GM19397 (cell line): ENCODE results near the gene FBXL12.
A peak's percentile ranks its signal among the peaks of the same experiment; 100 is the strongest.
"Not testable (repeated sequence)": the region's sequence is repeated elsewhere in the genome, so short reads cannot be mapped to it uniquely, and the experiment has no call there.

ENCODE experiments used
- ATAC-seq: cut with Tn5 transposase; IDR thresholded peaks from one replicate; pipeline ENCODE4 v1.9.1; 2021; ENCODE audit warnings: mild to moderate bottlenecking, moderate library complexity; ENCODE audit not compliant: unreplicated experiment

The FBXL12 gene

DNA sequence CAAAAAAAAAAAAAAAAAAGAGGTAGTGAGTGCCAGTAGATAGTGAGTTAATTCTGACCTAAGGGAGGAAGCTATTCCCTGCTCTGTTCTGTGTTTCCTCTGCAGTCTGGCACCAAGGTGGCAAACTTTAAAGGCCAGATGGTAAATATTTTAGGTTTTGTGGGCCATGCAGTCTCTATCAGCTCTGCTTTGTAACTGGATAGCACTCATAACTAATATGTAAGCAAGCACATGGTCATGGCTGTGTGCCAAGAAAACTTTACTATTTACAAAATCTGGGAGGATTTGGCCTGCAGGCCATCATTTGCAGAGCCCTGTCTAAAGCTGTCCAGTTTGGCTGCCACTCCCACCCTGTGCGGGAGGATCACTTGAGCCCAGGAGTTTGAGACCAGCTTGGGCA lies 20.5 kb upstream of the FBXL12 start:
- no peak for ATAC-seq

DNA sequence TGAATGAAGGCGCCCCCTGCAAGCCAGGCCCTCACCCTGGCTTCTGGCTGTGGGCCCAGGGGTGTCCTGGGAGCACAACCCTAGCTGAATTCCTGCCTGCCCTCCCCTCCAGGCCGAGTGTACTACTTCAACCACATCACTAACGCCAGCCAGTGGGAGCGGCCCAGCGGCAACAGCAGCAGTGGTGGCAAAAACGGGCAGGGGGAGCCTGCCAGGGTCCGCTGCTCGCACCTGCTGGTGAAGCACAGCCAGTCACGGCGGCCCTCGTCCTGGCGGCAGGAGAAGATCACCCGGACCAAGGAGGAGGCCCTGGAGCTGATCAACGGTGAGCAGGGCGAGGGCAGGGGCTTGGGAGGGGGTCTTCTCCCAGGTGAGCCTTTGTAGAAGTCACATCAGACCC lies 19.4 kb upstream of the FBXL12 start:
- ATAC-seq: no peak

DNA sequence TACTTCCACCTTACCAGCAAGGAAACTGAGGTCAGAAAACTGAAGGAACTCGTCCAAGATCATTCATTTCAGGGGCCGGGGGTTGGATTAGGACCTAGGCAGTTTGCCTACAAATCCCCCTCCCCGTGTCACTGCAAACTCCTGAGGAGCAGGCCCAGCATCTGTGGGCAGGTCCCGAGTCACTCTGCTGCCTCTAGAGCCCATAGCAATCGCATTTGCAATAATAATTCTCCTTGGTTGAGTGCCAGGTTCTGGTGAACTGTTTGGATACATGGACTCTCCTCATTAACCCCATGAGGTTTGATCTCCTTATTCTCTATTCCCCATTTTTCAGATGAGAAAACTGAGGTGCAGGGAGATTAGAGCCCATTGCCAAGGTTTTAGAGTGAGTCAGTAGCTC lies 17.1 kb upstream of the FBXL12 start:
- ATAC-seq: no peak

DNA sequence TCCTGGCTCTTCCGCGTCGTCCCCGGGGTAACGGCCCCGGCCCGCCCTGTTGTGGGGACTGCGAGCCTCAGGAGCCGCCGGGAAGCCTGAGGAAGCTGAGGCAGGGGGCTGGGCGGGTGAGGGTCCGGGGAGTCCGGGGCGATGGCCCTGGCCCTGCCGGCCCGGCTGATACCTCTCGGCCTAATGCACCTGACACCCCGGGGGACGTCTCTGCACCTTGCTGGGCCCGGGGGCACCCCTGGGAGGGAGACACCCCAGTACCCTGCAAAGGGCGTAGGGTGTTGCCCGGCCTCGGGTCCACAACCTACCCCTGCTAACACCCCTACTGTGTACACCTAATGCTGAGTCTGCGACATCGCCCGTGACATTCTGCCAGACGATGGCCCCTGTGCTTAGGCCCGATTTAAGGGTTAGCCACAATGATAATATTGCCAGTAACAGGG lies 16.6 kb upstream of the FBXL12 start:
- ATAC-seq: peak; percentile 26

DNA sequence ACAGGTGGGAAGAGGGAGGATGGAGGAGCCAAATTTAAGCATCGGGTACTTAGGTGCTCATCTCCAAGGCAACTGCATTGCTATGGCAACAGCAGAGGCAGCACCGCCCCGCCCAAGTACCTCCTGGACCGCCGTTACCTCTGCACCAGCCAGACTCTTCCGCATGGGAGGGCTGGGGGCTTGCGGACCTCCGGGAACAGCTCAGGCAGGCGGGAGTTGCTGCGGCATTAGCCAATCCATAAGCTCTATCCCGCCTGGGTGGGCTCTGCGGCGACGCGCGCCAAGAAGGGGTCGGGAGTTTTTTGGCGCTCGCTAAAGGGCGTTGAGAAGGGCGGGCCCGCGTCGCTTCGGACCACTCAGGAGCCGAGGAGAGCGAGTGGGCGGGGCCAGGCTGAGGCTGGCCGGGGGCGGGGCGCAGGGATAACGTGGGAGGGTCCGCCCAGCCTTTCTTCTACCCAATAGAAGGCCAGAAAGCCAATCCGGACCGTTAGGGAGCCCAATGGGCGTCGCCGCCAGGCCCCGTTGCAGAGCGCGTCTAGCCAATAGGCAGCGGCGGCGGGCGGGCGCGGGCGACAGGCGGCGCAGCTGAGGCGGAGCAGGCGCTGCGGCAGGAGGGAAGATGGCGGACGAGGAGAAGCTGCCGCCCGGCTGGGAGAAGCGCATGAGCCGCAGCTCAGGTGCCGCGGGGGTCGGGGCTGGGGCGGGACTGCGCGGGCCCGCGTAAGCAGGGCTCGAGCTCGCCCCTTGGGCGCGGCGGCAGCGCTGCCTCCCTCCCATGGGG lies 16.0 kb upstream of the FBXL12 start, which contains the start of gene PIN1:
Gene PIN1, plus strand, starts transcription at position 593 of the 781 bp plus-strand sequence. Its CDS starts 27 bp downstream, at position 620.
- ATAC-seq: peak; percentile 95

DNA sequence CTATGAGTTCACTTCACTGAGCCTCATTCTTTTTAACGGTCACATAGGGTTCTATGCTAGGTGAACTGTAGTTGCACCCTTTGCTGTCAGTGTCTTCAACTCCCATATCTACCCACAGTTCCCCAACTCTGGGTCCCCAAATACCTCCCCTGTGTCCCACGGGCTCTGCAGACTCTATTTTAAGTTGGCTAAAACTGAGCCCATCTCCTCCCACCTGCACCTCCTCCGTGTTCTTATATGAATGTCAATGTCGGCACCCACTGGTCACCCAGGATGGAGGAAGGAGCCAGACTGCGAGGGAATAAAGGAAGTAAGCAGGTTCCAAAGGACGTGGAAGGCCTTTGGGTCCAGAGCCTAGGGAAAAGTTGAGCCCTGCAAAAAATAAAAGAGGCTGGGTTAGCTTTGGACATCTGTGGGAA lies 15.4 kb upstream of the FBXL12 start:
- no peak for ATAC-seq

DNA sequence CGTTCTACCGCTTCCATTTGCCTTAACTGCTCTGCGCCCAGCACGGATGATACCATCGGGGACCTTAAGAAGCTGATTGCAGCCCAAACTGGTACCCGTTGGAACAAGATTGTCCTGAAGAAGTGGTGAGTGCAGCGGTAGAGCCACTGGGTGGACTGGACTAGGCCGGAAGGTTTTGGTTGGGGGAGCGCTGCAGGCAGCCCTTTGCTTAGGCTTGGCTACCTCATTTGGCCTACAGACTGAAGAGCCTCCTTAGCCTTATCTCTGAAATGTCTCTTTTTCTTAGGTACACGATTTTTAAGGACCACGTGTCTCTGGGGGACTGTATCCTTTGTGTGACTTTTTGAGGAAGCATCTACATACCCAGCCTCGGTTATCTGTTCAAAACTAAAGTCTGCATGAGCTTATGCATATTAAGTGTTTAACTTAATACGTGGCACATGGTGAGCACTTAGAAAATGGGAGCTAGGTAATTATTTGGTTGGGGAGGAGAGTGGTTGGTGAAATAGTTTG lies 9.7 kb upstream of the FBXL12 start:
- no peak for ATAC-seq

DNA sequence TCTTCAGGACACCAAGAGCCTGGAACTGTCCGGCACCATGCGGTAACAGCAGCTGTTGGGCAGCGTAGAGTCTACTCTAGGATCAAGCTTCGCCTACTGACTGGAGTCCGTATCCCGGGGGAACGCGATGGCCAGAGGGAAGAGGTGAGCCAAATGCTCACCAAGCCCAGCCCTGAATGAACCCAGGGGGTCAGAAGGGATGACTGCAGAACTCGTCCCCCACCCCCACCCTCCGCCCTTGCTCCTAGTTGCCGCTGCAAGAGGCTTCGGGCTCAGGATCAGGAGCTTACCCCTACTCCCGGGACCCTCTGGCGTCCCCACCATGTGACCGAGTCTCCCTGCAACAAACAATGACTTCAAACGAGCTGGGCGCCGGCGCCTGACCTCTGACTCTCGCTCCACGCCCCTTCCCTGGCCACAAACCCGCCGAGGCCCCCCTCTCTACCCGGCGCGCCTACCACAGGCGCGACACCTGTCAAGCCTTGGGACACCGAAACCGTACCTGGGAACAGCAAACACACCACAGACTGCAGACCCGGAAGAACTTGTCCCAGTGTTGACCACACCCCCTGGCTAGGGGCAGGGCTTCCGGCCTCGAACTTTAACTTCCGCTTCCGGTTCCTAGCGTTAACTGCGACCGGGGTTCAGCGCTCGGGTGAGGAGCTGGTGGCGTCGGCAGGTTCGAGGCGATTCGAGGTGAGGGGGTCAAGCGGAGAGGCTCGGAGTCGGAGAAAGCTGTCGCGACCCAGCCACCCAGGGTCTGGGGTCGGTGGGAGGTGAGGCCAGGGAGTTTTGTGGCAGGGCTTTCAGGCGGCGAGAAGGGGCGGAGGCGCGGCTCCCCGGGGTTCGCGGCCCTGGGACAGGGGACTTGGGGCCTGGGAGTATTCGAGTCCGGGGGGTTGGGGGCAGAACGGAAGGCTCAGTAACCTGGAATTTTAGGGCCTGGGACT lies 8.7 kb upstream of the FBXL12 start, which contains the start of gene UBL5:
Gene UBL5, plus strand, starts transcription at position 630 of the 950 bp plus-strand sequence. CDS start 420 bp downstream, outside the sequence.
- ATAC-seq: peak; percentile 90

DNA sequence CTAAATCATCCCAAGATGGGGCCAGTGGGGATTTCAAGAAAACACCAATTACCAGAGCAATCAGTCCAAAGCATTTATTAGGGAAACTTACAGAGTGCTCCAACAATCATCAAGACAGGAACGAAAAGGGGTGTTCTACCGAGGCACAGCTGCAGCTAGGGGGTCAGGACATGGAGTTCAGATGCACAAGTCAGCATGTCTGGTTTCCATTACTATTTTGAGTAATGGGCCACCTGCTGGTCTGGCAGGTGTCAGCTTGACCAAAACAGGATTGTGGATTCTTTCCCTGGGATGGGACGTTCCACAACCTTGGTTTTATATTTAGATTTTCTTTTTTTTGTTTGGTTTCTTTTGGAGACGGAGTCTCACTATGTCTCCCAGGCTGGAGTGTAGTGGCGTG lies 4.9 kb upstream of the FBXL12 start:
- no peak for ATAC-seq

DNA sequence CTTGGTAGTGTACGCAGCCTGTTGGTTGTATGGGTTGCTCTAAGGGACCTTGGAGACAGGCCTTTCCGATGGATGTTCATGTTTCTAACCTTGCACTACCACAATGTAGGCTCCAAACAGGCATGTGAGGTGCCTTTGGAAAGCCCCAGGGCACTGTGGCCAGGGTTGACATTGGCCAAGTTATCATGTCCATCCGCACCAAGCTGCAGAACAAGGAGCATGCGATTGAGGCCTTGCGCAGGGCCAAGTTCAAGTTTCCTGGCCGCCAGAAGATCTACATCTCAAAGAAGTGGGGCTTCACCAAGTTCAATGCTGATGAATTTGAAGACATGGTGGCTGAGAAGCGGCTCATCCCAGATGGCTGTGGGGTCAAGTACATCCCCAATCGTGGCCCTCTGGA lies 1.2 kb upstream of the FBXL12 start:
- ATAC-seq: not testable (repeated sequence)

DNA sequence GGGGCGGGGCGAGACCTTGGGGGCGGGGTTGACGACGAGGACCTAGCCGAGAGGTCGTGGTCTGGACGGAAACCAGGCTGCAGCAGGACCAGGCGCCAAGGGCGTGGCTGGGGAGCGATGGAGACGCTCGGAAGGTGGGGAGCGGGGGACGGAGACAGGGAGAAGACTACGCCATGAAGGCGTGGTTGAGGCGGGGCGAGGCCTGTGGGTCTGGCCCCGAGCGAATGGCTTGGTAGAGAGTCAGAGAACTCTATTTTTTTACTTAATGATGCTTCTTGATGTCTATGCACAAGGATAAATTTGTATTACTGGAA lies 674 bp upstream of the FBXL12 start:
- no peak for ATAC-seq

DNA sequence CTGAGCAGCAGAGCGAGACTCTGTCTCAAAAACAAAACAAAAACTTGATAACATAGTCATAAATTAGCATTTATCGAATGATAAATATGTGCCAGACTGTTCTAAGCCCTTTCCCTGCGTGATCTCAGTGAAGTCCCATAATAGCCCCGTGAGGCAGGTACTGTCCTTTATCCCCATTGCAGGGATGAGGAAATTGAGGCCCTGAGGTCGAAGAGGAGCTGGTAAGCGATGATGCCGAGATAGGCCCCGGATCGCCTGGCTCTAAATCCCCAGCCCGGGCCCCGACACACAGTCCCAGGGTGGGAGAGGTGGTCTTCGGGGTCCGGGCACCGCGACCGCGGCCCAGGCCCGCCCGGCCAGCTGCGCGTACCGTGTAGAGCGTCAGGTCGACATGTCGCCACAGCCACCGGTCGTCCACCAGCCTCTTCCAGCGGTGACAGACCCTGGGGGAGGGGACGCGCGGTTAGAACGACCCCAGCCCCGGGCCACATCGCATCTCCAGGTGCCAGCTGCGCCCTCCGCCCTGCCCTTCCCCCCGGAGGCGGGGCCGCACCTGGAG lies 625 bp downstream of the FBXL12 start:
- ATAC-seq: no peak

DNA sequence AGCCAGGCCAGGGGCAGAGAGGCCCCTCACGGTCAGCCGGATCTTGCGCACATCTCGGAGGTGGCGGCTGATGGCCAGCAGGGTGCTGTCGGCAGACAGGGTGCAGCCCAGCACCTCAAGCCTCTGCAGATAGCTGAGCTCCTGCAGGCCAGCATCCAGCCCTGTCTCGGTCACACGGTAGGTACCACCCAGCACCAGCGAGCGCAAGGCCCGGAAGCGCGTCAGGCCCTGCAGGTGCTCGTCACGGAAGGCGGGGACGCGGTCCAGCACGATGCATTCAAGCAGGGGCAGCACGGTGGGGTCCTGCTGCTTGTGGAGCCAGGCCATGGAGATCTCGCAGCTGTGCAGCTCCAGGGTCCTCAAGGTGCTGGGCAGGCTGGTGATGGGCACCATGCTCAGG lies 7.7 kb downstream of the FBXL12 start:
- no peak for ATAC-seq

DNA sequence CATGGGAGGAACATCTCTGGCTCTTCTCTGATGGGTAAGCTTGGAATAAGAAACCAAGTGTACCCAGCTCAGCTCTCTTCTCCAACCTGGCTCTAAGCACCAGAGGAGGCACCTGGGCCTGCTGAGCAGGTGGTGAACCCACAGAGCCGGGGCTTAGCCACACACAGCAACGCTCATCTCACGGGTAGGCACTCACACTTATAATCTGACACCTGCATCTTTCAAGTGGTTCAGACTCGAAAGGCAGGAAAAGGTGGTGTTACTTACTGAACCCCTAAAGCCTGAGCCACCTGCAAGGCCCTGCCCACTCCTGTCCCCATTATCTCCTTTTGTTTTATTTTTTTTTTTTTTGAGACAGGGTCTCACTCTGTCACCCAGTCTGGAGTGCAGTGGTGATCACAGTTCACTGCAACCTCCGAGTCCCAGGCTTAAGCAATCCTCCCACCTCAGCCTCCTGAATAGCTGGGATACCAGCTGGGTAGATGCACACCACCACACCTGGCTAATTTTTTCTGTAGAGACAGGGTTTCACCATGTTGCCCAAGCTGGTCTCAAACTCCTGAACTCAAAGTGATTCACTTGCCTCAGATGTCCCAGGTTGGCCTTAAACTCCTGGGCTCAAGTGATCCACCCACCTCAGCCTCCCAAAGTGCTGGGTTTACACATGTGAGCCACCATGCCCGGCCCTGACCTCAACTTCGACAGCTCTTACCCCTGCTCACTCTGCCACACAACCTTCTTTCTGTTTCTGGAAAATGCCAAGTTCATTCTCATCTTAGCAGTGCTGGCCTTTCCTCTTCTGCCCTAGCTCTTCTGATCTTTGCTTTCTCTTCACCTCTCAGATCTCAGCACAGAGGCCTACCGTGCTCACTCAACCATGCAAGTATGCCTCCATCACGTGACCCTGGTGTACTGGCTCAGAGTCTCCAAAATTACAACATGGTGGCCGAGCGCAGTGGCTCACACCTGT lies 9.7 kb downstream of the FBXL12 start:
- no peak for ATAC-seq

DNA sequence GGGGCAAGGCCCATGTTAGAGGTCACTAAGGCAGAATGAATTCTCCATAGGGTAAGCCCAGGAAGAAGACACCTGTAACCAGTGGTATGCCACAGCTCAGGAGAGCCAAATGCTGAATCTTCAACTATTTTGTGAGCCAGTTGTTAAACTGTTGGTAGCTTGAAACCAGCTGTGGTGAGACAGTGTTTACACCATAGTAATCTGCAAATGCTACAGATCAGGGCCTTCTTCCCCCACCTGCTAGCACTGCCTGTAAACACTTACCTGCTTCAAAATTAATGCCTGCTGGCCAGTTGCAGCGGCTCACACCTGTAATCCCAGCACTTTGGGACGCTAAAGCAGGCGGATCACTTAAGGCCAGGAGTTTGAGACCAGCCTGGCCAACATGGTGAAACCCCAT lies 12.1 kb downstream of the FBXL12 start:
- ATAC-seq: no peak

DNA sequence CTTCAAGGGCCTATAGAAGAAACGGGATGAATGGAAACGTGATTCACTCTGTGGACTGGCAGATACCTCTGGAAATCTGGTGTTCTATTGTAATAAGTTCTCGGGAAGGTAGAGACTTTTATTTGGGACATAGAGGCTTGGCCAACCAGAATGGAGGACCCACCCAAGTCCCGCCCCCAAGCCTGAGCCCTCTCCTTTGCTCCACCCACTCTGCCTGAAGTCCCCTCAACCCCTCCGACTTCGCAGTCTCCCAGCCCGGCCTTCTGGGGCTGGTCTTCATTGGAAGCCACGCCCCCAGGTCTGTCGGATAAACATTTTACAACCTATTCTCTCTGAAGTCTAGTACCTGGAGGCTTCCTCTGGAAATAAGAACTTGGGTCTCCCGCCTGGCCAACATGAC lies 16.9 kb downstream of the FBXL12 start:
- ATAC-seq: no peak

DNA sequence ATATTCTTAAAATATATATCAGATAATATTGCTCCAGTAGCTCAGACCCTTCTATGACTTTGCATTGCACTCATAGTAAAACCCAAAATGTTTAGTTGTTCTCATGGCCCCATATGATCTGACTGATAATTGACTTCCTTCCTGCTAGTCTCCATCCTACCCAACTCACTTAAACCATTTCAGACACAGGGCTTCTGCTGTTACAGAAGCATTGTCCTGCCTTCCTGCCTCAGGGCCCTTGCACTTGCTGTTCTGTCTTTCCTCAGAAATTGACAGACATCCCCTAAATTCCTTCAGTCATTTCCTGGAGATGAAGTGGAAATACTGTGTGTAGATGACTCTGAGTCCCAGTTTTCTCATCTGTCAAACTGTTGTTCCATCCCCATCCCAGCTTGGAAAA lies 19.7 kb downstream of the FBXL12 start:
- no peak for ATAC-seq

DNA sequence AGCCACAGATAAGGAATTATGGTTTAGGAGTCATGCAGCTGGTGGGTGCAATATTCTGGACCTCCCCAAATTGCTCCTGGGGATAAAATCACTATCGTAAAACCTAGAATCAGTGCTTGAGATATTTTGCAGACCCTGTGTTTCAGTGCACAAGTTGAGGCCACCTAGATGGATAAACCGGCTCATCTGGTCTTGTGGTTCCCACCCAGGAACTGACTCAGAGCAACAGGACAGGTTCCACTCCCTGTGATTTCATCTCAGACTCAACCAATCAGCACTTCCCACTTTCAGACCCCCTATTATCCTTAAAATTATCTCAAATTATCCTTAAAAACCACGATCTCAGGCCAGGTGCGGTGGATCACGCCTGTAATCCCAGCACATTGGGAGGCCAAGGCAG lies 21.0 kb downstream of the FBXL12 start:
- ATAC-seq: no peak

DNA sequence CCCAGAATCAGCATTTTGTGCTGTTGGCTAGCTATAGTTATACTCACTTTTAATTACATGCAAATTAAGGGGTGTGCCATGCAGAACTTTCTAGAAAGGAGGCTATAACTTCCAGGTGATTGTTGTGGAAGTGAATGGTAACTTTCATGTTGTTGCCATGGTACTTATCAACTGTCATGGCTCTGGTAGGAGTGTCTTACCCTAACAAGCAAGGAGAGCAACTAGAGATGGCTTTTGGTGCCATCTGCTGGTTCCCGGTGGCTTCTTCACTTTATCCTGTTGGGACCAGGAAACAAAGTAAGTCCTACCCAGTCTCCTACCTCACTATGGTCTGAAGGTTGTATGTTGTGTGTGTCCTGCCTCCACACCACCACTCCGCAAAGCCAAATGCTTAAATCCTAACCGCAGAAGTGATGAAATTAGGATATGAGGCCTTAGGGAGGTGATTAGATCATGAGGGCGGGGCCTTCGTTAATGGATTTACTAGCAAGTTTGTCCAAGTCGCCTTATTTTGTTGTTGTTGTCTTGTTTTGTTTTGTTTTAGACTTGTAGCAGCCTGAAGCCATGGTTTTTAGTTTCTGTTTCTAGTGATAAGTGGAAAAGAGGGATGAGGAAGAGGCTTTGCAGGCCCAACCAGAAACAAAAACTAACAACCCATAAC lies 22.6 kb downstream of the FBXL12 start:
- ATAC-seq: peak; percentile 30
